HepG2 (cell line): ENCODE results near the gene GGT1. TPM values are rescaled to one million over a fixed set of nuclear protein-coding genes. Genes with fewer than 3 reads are reported as not detected.

Source experiments
- BCLAF1 ChIP-seq: fragments of 450-650 bp; IDR thresholded peaks from 2 replicates; pipeline ENCODE4 v1.6.1; 2017; ENCODE audit warnings: mild to moderate bottlenecking
- ELF4 ChIP-seq: sonication (generic); formaldehyde crosslinking; IDR thresholded peaks from 2 replicates; pipeline ENCODE4 v1.5.0; 2020; ENCODE audit warnings: missing genetic modification reagents, mild to moderate bottlenecking, moderate library complexity, borderline replicate concordance
- FOXC1 ChIP-seq: sonication (generic); formaldehyde crosslinking; IDR thresholded peaks from 2 replicates; pipeline ENCODE4 v1.8.0; 2022; ENCODE audit warnings: mild to moderate bottlenecking, missing genetic modification reagents, borderline replicate concordance
- HOXA5 ChIP-seq: sonication (generic); formaldehyde crosslinking; IDR thresholded peaks from 2 replicates; pipeline ENCODE4 v1.4.0; 2020; ENCODE audit warnings: missing genetic modification reagents
- HOXA9 ChIP-seq: sonication (generic); formaldehyde crosslinking; IDR thresholded peaks from 2 replicates; pipeline ENCODE4 v1.8.1; 2022; ENCODE audit warnings: missing genetic modification reagents, mild to moderate bottlenecking, moderate library complexity, borderline replicate concordance
- JUN ChIP-seq: sonication (generic); formaldehyde crosslinking; IDR thresholded peaks from 2 replicates; pipeline ENCODE4 v1.4.0; 2020; ENCODE audit warnings: mild to moderate bottlenecking, missing genetic modification reagents
- RAD21 ChIP-seq: fragments of 450-650 bp; formaldehyde crosslinking; IDR thresholded peaks from 2 replicates; pipeline ENCODE4 v1.5.0; 2020; ENCODE audit warnings: mild to moderate bottlenecking
- RBFOX2 ChIP-seq: fragments of 200-400 bp; formaldehyde crosslinking; IDR thresholded peaks from 2 replicates; pipeline ENCODE4 v1.6.1; 2017; ENCODE audit warnings: low read depth, mild to moderate bottlenecking, low read length
- REST ChIP-seq, 2 experiments: IDR thresholded peaks; 2 replicates each; pipeline ENCODE4 v1.6.1; 2011 to 2012; ENCODE audit warnings: low read length in 2 of 2, borderline replicate concordance in 1 of 2, low read depth in 1 of 2, mild to moderate bottlenecking in 1 of 2, moderate library complexity in 1 of 2
- TAF15 ChIP-seq: fragments of 200-400 bp; formaldehyde crosslinking; IDR thresholded peaks from one replicate; pipeline ENCODE4 v1.6.1; 2018; ENCODE audit warnings: mild to moderate bottlenecking, low read depth, low read length; ENCODE audit not compliant: poor library complexity, severe bottlenecking
- ZBTB46 ChIP-seq: sonication (generic); formaldehyde crosslinking; IDR thresholded peaks from 2 replicates; pipeline ENCODE4 v1.4.0; 2020; ENCODE audit warnings: mild to moderate bottlenecking, missing genetic modification reagents, borderline replicate concordance
- ZNF337 ChIP-seq: sonication (generic); formaldehyde crosslinking; IDR thresholded peaks from 2 replicates; pipeline ENCODE4 v1.5.1; 2020; ENCODE audit warnings: missing genetic modification reagents, low read depth, mild to moderate bottlenecking, borderline replicate concordance
- ZNF792 ChIP-seq: IDR thresholded peaks from 2 replicates; pipeline ENCODE4 v1.6.1; 2016
- polyA plus RNA-seq, 8 experiments: library from polyadenylated mRNA; depleted of rRNA in 3 of 8; stranded (reverse) in 7 of 8; unstranded in 1 of 8; fragments of >200 nt; fragmentation: Illumina TruSeq in 4 of 8; extraction: Trizol in 4 of 8; gene quantifications; 2 replicates each; pipeline versions ENCODE4 v1.2.1 to v1.2.3, GENCODE V29; 2011 to 2016; ENCODE audit warnings: low read depth in 4 of 8, missing spikeins in 1 of 8, mixed read lengths in 1 of 8; ENCODE audit not compliant: insufficient read depth in 1 of 8
- total RNA-seq, 5 experiments: library from RNA; depleted of rRNA; stranded (reverse); fragments of >200 nt; fragmentation: Illumina TruSeq; extraction: Trizol; gene quantifications; 2 replicates each; pipeline ENCODE4 v1.2.3, GENCODE V29; 2016; ENCODE audit warnings: low read depth in 1 of 5
- TF ChIP-seq, protein P1 (sequence below): sonication (generic); formaldehyde crosslinking; IDR thresholded peaks from 2 replicates; pipeline ENCODE4 v1.4.0; 2020; ENCODE audit warnings: missing genetic modification reagents
- TF ChIP-seq, protein P2 (sequence below): sonication (generic); formaldehyde crosslinking; IDR thresholded peaks from 2 replicates; pipeline ENCODE4 v1.8.0; 2022; ENCODE audit warnings: mild to moderate bottlenecking, missing genetic modification reagents; ENCODE audit not compliant: insufficient replicate concordance

Gene GGT1
- total and polyA plus RNA-seq, 2 of the 13 experiments (the other 11 are each of a cell fraction or from before 2014, with no cell fraction given): 29.9 to 103 TPM

DNA sequence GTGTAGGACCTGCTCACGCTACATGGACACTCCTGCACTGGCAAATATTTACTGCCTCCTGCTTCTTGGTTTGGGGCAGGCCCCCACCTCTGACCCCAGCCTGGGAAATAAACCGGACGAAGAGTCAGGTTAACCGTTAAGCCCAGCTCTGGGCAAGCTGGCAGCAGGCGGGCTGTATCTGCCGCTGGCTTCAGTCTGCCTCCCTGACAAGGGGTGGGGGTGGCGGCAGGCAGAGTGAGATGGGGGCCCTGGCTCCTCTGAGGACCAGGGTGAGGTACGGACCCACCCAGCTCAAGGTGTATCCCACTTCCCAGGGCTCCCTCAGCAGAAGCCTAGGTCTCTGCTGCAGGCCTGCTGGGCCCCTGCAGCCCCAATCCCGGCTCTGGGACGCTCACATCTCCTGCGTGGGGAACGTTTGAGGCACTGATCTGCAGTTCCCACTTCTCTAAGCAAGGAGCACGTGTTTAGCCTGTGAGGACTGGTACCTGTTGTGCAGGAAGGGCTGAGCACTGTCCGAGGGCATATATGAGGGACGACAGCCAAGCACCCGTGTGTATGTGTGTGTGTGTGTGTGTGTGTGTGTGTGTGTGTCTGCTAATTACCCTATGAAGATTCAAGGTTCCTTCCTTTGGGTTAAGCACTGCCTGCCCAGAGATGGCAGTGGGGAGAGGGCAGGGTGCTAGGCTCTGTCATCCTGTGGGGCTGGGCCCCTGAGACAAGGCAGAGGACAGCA lies 9.0 kb upstream of the GGT1 start (continued):
- TF ChIP-seq ZNF337 (CRISPR knock-in tag): no peak
- peak; percentile 60; the same call in 1 of the 2 replicates for TF ChIP-seq ZNF792
- TF ChIP-seq HOXA9 (CRISPR knock-in tag): no peak
- TF ChIP-seq, protein P1, sequence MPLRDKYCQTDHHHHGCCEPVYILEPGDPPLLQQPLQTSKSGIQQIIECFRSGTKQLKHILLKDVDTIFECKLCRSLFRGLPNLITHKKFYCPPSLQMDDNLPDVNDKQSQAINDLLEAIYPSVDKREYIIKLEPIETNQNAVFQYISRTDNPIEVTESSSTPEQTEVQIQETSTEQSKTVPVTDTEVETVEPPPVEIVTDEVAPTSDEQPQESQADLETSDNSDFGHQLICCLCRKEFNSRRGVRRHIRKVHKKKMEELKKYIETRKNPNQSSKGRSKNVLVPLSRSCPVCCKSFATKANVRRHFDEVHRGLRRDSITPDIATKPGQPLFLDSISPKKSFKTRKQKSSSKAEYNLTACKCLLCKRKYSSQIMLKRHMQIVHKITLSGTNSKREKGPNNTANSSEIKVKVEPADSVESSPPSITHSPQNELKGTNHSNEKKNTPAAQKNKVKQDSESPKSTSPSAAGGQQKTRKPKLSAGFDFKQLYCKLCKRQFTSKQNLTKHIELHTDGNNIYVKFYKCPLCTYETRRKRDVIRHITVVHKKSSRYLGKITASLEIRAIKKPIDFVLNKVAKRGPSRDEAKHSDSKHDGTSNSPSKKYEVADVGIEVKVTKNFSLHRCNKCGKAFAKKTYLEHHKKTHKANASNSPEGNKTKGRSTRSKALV: no peak
- TF ChIP-seq ZBTB46: no peak
- TF ChIP-seq TAF15: no peak
- no peak for TF ChIP-seq RBFOX2
- TF ChIP-seq BCLAF1: no peak
- TF ChIP-seq, protein P2, sequence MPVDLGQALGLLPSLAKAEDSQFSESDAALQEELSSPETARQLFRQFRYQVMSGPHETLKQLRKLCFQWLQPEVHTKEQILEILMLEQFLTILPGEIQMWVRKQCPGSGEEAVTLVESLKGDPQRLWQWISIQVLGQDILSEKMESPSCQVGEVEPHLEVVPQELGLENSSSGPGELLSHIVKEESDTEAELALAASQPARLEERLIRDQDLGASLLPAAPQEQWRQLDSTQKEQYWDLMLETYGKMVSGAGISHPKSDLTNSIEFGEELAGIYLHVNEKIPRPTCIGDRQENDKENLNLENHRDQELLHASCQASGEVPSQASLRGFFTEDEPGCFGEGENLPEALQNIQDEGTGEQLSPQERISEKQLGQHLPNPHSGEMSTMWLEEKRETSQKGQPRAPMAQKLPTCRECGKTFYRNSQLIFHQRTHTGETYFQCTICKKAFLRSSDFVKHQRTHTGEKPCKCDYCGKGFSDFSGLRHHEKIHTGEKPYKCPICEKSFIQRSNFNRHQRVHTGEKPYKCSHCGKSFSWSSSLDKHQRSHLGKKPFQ (CRISPR knock-in tag): no peak
- no peak for TF ChIP-seq ELF4 (CRISPR knock-in tag)
- 0 out of 2 replicates have a peak, but pooled peaks have one; percentile 17 for TF ChIP-seq RAD21
- TF ChIP-seq REST (IDR thresholded peaks at IDR 0.05; ENCODE audit: borderline replicate concordance in 1 of 2, low read depth in 1 of 2, low read length in 2 of 2): no peak
- no peak for TF ChIP-seq JUN
- 0 out of 2 replicates have a peak, but pooled peaks have one; percentile 45 for TF ChIP-seq HOXA5 (CRISPR knock-in tag)
- peak; percentile 67; the same call in 1 of the 2 replicates for TF ChIP-seq FOXC1 (CRISPR knock-in tag)
